ENCODE measurements around the gene COL7A1. TPM values are rescaled to one million over a fixed set of nuclear protein-coding genes. Genes with fewer than 3 reads are reported as not detected.
"Not testable (repeated sequence)": the region's sequence is repeated elsewhere in the genome, so short reads cannot be mapped to it uniquely, and the experiment has no call there.

Gene COL7A1
- polyA plus RNA-seq, 3 donors = 0.37 to 1.9 TPM; not detected in 1

- peak; percentile 69 to 82 (median 70) for DNase-seq
- Histone ChIP-seq H3K4me1 (ENCODE audit: control insufficient read depth in 1 of 2, insufficient read depth in 2 of 2, low read length in 2 of 2) (peaks cover 64 to 75% of the 10 kb centered on the region in 2 donors), H3K9me3 (replicated peaks in 1 of 2; ENCODE audit: control insufficient read depth in 1 of 2, insufficient read depth in 1 of 2, low read length in 2 of 2) (no peaks in the 10 kb centered on the region), H4K20me1 (ENCODE audit: insufficient read depth, low read length) (no peaks in the 10 kb centered on the region), H3K4me3 (replicated peaks in 1 of 3; ENCODE audit: low read depth in 2 of 3, low read length in 3 of 3) (peak overlapping the region in 1 of 3 experiments; percentile 29), H3K36me3 (replicated peaks in 1 of 2; ENCODE audit: control insufficient read depth in 1 of 2, insufficient read depth in 2 of 2, low read length in 2 of 2) (peaks cover 27 to 48% of the 10 kb centered on the region in 2 donors), H3K4me2 (replicated peaks; ENCODE audit: extremely low read depth, low read length, poor library complexity, severe bottlenecking) (no peak overlapping the region), H3K27me3 (ENCODE audit: control insufficient read depth in 2 of 2, insufficient read depth in 2 of 2, low read length in 2 of 2) (no peaks in the 10 kb centered on the region), H3K27ac (ENCODE audit: low read depth in 1 of 2, low read length in 2 of 2) (peak overlapping the region; percentile 54 to 78), H3K9ac (ENCODE audit: insufficient read depth, low read length, poor library complexity, severe bottlenecking) (no peak overlapping the region), H3K79me2 (ENCODE audit: insufficient read depth, low read length) (peaks cover 10% of the 10 kb centered on the region), H2AFZ (ENCODE audit: insufficient read depth, low read depth, low read length, poor library complexity, severe bottlenecking) (no peak overlapping the region)
- WGBS (ENCODE audit: insufficient coverage) = no CpG with 5 or more reads among the region's 6 CpGs
- H3K27me3 Mint-ChIP-seq (ENCODE audit: low read depth in 3 of 3) = peaks cover 0 to 2% (median 0%) of the 10 kb centered on the region in 3 donors
- peaks cover 3 to 21% (median 6%) of the 10 kb centered on the region in 7 donors for H3K9me3 Mint-ChIP-seq
- H3K27ac Mint-ChIP-seq = peak overlapping the region; percentile 83 to 91 (median 89)
- H3K36me3 Mint-ChIP-seq = peaks cover 41 to 68% of the 10 kb centered on the region in 2 donors
- H3K4me1 Mint-ChIP-seq = peaks cover 69% of the 10 kb centered on the region
- H3K4me3 Mint-ChIP-seq = no peak overlapping the region
- intact Hi-C loops (cut with micrococcal nuclease) = no loop called here
- TF ChIP-seq CTCF (IDR thresholded peaks at IDR 0.05) = no peak
Measured at GRCh38 chr3:48532271-48532976, 62.7 kb downstream of the COL7A1 start.

GRCh38 chr3:48530701-48531100 is 64.4 kb downstream of the COL7A1 start:
- Mint-ChIP-seq H3K9me3 (peaks cover 3 to 21% (median 6%) of the 10 kb centered on the region in 7 donors), H3K27ac (peak overlapping the region in 5 of 7 donors; percentile 48 to 79 (median 69)), H3K4me1 (peaks cover 81% of the 10 kb centered on the region), H3K36me3 (peaks cover 31 to 65% of the 10 kb centered on the region in 2 donors)
- H3K79me2 ChIP-seq (ENCODE audit: insufficient read depth, low read length); H3K9ac ChIP-seq (ENCODE audit: insufficient read depth, low read length, poor library complexity, severe bottlenecking); H3K4me2 ChIP-seq (replicated peaks; ENCODE audit: extremely low read depth, low read length, poor library complexity, severe bottlenecking); H3K9me3 ChIP-seq (replicated peaks in 1 of 2; ENCODE audit: control insufficient read depth in 1 of 2, insufficient read depth in 1 of 2, low read length in 2 of 2); H3K27me3 ChIP-seq (ENCODE audit: control insufficient read depth in 2 of 2, insufficient read depth in 2 of 2, low read length in 2 of 2); DNase-seq; H3K27me3 Mint-ChIP-seq (ENCODE audit: low read depth in 3 of 3); H4K20me1 ChIP-seq (ENCODE audit: insufficient read depth, low read length); H3K27ac ChIP-seq (ENCODE audit: low read depth in 1 of 2, low read length in 2 of 2); H3K4me3 ChIP-seq (replicated peaks in 1 of 3; ENCODE audit: low read depth in 2 of 3, low read length in 3 of 3); H2AFZ ChIP-seq (ENCODE audit: insufficient read depth, low read depth, low read length, poor library complexity, severe bottlenecking); intact Hi-C loops (cut with micrococcal nuclease); H3K4me3 Mint-ChIP-seq: not testable (repeated sequence)
- H3K4me1 ChIP-seq (ENCODE audit: control insufficient read depth in 1 of 2, insufficient read depth in 2 of 2, low read length in 2 of 2) = peaks cover 78 to 92% of the 10 kb centered on the region in 2 donors
- 90% methylated on average over 3 of the region's 4 CpGs for WGBS (ENCODE audit: insufficient coverage)
- H3K36me3 ChIP-seq (replicated peaks in 1 of 2; ENCODE audit: control insufficient read depth in 1 of 2, insufficient read depth in 2 of 2, low read length in 2 of 2) = peaks cover 10 to 30% of the 10 kb centered on the region in 2 donors

Data from CD14-positive monocyte (primary cell).